ENCODE data around the gene TACC3.

TACC3 gene

GRCh38 chr4:1674682-1675081 is 46.6 kb upstream of the TACC3 start:
- no peak for TF ChIP-seq ZBTB44 (tag by site-specific recombination; IDR thresholded peaks at IDR 0.05)
- no peak for TF ChIP-seq SP3 (tag by site-specific recombination; IDR thresholded peaks at IDR 0.05)
- no peak for TF ChIP-seq ZNF473 (tag by site-specific recombination; IDR thresholded peaks at IDR 0.05)
- no peak for TF ChIP-seq ZNF555 (tag by site-specific recombination; conservative IDR thresholded peaks at IDR 0.05)
- no peak for TF ChIP-seq ZNF600 (tag by site-specific recombination; IDR thresholded peaks at IDR 0.05)
- TF ChIP-seq ZNF221 (tag by site-specific recombination; IDR thresholded peaks at IDR 0.05; ENCODE audit: borderline replicate concordance): no peak
- no peak for TF ChIP-seq ZBTB1 (tag by site-specific recombination; IDR thresholded peaks at IDR 0.05)
- TF ChIP-seq HOXC10 (CRISPR knock-in tag; IDR thresholded peaks at IDR 0.05): no peak
- TF ChIP-seq TSHZ1 (tag by site-specific recombination; IDR thresholded peaks at IDR 0.05; ENCODE audit: borderline replicate concordance): no peak
- no peak for TF ChIP-seq ZNF114 (tag by site-specific recombination; IDR thresholded peaks at IDR 0.05)
- no peak for TF ChIP-seq KLF8 (tag by site-specific recombination; IDR thresholded peaks at IDR 0.05)
- no peak for TF ChIP-seq ZNF510 (tag by site-specific recombination; IDR thresholded peaks at IDR 0.05; ENCODE audit: insufficient replicate concordance)
- TF ChIP-seq EGR2 (tag by site-specific recombination; IDR thresholded peaks at IDR 0.05; ENCODE audit: low read depth): no peak
- no peak for TF ChIP-seq ZNF670 (tag by site-specific recombination; IDR thresholded peaks at IDR 0.05; ENCODE audit: low read depth)
- TF ChIP-seq ZNF335 (tag by site-specific recombination; conservative IDR thresholded peaks at IDR 0.05): no peak
- no peak for TF ChIP-seq ZBTB49 (tag by site-specific recombination; IDR thresholded peaks at IDR 0.05; ENCODE audit: low read depth)
- TF ChIP-seq ZNF138 (tag by site-specific recombination; IDR thresholded peaks at IDR 0.05; ENCODE audit: borderline replicate concordance): no peak
- TF ChIP-seq ZNF19 (tag by site-specific recombination; IDR thresholded peaks at IDR 0.05; ENCODE audit: low read depth): no peak
- TF ChIP-seq ZBTB11 (tag by site-specific recombination; conservative IDR thresholded peaks at IDR 0.05; ENCODE audit: low read depth): no peak
- no peak for TF ChIP-seq ZNF792 (tag by site-specific recombination; IDR thresholded peaks at IDR 0.05)
- no peaks in the 10 kb centered on the region for H3K36me3 ChIP-seq (ENCODE audit: control insufficient read depth in 2 of 2, insufficient read depth in 1 of 2, low read length in 2 of 2)
- no peaks in the 10 kb centered on the region for H3K4me1 ChIP-seq (ENCODE audit: control insufficient read depth, insufficient read depth, low read length)
- no peak overlapping the region for H3K27ac ChIP-seq (ENCODE audit: extremely low read depth, low read depth, low read length)
- CTCF ChIA-PET: no interaction called here
- no peak overlapping the region for H3K4me3 ChIP-seq (ENCODE audit: low read depth, low read length)
- POLR2A ChIA-PET: no interaction called here
- H3K9me3 ChIP-seq (ENCODE audit: control insufficient read depth, insufficient read depth, low read depth, low read length): no peaks in the 10 kb centered on the region

Measured in HEK293 (cell line).